Calu3 (cell line): ENCODE data around the gene TINCR. TPM values are rescaled to one million over a fixed set of nuclear protein-coding genes. Genes with fewer than 3 reads are reported as not detected.

ENCODE experiments used
- BruUV-seq: library from RNA; stranded (reverse); fragments of 400-500 nt; replicated peaks from 2 replicates; lab custom pipeline; 2021; lab: Mats Ljungman, UMichigan
- CTCF ChIA-PET: fragments of 300-600 bp; sonication (Branson Sonifier 250); formaldehyde crosslinking; loops from one replicate; lab custom pipeline; 2022; ENCODE audit warnings: antibody characterized with exemption; lab: Charles Lee
- DNase-seq: peaks from one replicate; pipeline ENCODE4 v3.0.0; 2022
- H3K27ac Mint-ChIP-seq: one replicate; pipeline ENCODE4 v1.8.0; 2022; ENCODE audit warnings: mixed read lengths; ENCODE audit not compliant: unreplicated experiment
- H3K27me3 Mint-ChIP-seq: one replicate; pipeline ENCODE4 v1.8.0; 2022; ENCODE audit warnings: mixed read lengths; ENCODE audit not compliant: unreplicated experiment
- H3K36me3 Mint-ChIP-seq: one replicate; pipeline ENCODE4 v1.8.0; 2022; ENCODE audit warnings: mild to moderate bottlenecking, moderate library complexity, mixed read lengths; ENCODE audit not compliant: insufficient read depth, unreplicated experiment
- H3K4me1 Mint-ChIP-seq: one replicate; pipeline ENCODE4 v1.8.0; 2022; ENCODE audit warnings: mild to moderate bottlenecking, low read depth, mixed read lengths; ENCODE audit not compliant: unreplicated experiment
- H3K4me3 Mint-ChIP-seq: one replicate; pipeline ENCODE4 v1.8.0; 2022; ENCODE audit warnings: mild to moderate bottlenecking, low read depth, moderate library complexity, mixed read lengths; ENCODE audit not compliant: unreplicated experiment
- H3K9me3 Mint-ChIP-seq: one replicate; pipeline ENCODE4 v1.8.0; 2022; ENCODE audit warnings: low read depth, mixed read lengths; ENCODE audit not compliant: unreplicated experiment
- CTCF ChIP-seq: fragments of 200-600 bp; IDR thresholded peaks from one replicate; pipeline ENCODE4 v1.8.0; 2022; ENCODE audit warnings: antibody characterized with exemption; ENCODE audit not compliant: unreplicated experiment
- intact Hi-C: fragments of 100-400 bp; cut with micrococcal nuclease; formaldehyde crosslinking; loops from one replicate; pipeline ENCODE4 v1.10.0; 2022; ENCODE audit not compliant: unreplicated experiment
- total RNA-seq: library from RNA; stranded (reverse); gene quantifications from 2 replicates; pipeline ENCODE4 v1.2.3, GENCODE V29; 2022

The TINCR gene
- total RNA-seq, 1 experiment from 2014 or later: 0.40 TPM

- CTCF ChIA-PET: interaction anchor here (0.6 to 0.8 kb wide), 3 partner anchors 41 to 381 kb away, joined by 4 to 6 read pairs (median 4); no protein-coding TSS in a partner anchor
Measured at GRCh38 chr19:5534787-5535586, 32.8 kb downstream of the TINCR start.

GRCh38 chr19:5533257-5533656, 34.5 kb downstream of the TINCR start:
- Mint-ChIP-seq H3K27ac (no peak overlapping the region), H3K27me3 (peaks cover 29% of the 10 kb centered on the region), H3K4me3 (no peak overlapping the region), H3K9me3 (peaks cover 4% of the 10 kb centered on the region), H3K36me3 (no peaks in the 10 kb centered on the region), H3K4me1 (peaks cover 14% of the 10 kb centered on the region)
- no peak for DNase-seq
- CTCF ChIA-PET: no interaction called here
- BruUV-seq: no TSS peak
- intact Hi-C loops: no loop called here
- TF ChIP-seq CTCF: no peak

More at GRCh38 chr19:5534787-5535586, 32.8 kb downstream of the TINCR start:
- Mint-ChIP-seq H3K4me1 (peaks cover 14% of the 10 kb centered on the region), H3K4me3 (no peak overlapping the region), H3K27me3 (peaks cover 12% of the 10 kb centered on the region), H3K36me3 (no peaks in the 10 kb centered on the region), H3K9me3 (peaks cover 4% of the 10 kb centered on the region), H3K27ac (peak overlapping the region; percentile 11)
- BruUV-seq: no TSS peak
- TF ChIP-seq CTCF: peak; percentile 26
- intact Hi-C loops: no loop called here
- peak; percentile 9 for DNase-seq

GRCh38 chr19:5530701-5531100, 37.1 kb downstream of the TINCR start:
- Mint-ChIP-seq H3K27ac (no peak overlapping the region), H3K36me3 (no peaks in the 10 kb centered on the region), H3K9me3 (peaks cover 4% of the 10 kb centered on the region), H3K4me1 (peaks cover 1% of the 10 kb centered on the region), H3K27me3 (peaks cover 54% of the 10 kb centered on the region), H3K4me3 (no peak overlapping the region)
- no TSS peak for BruUV-seq
- no peak for TF ChIP-seq CTCF
- CTCF ChIA-PET: no interaction called here
- intact Hi-C loops: no loop called here
- no peak for DNase-seq

GRCh38 chr19:5526691-5527090, 41.1 kb downstream of the TINCR start:
- CTCF ChIA-PET: no interaction called here
- no peaks in the 10 kb centered on the region for H3K4me1 Mint-ChIP-seq
- no peak overlapping the region for H3K27ac Mint-ChIP-seq
- intact Hi-C loops: no loop called here
- BruUV-seq: no TSS peak
- H3K9me3 Mint-ChIP-seq: no peaks in the 10 kb centered on the region
- DNase-seq: no peak
- no peaks in the 10 kb centered on the region for H3K36me3 Mint-ChIP-seq
- peaks cover 88% of the 10 kb centered on the region for H3K27me3 Mint-ChIP-seq
- no peak for TF ChIP-seq CTCF
- H3K4me3 Mint-ChIP-seq: no peak overlapping the region
